Measurements from ENCODE around the gene SRMS.

The SRMS gene

GRCh38 chr20:63574829-63575743, 27.5 kb upstream of the SRMS start:
- no peak overlapping the region for H3K4me3 ChIP-seq (IDR thresholded peaks at IDR 0.05; ENCODE audit: insufficient read depth, low read depth, low read length)
- TF ChIP-seq CTCF (conservative IDR thresholded peaks at IDR 0.05; ENCODE audit: low read depth, low read length) = no peak
- peaks cover 58% of the 10 kb centered on the region for H3K27me3 ChIP-seq (ENCODE audit: insufficient read depth, low read depth)
- no peak overlapping the region for H3K9ac ChIP-seq
- H3K79me2 ChIP-seq (ENCODE audit: insufficient read depth, low read depth) = no peaks in the 10 kb centered on the region
- peak overlapping the region; percentile 93; the same call in 1 of the 2 replicates for H2AFZ ChIP-seq (ENCODE audit: low read depth)
- no peaks in the 10 kb centered on the region for H4K20me1 ChIP-seq (ENCODE audit: insufficient read depth)
- peaks cover 6% of the 10 kb centered on the region for H3K4me1 ChIP-seq (ENCODE audit: low read depth, poor library complexity, severe bottlenecking)
- no peaks in the 10 kb centered on the region for H3K36me3 ChIP-seq (ENCODE audit: insufficient read depth)
- peak overlapping the region; percentile 81; the same call in 1 of the 2 replicates for H3K4me2 ChIP-seq
- no peak overlapping the region for H3K27ac ChIP-seq

- Histone ChIP-seq H2AFZ (ENCODE audit: low read depth) (peak within 1 kb of the TSS; percentile 93), H3K4me1 (ENCODE audit: low read depth, poor library complexity, severe bottlenecking) (peaks cover 11% of the 10 kb centered on the region), H3K36me3 (ENCODE audit: insufficient read depth) (no peaks in the 10 kb centered on the region), H3K79me2 (ENCODE audit: insufficient read depth, low read depth) (no peaks in the 10 kb centered on the region), H4K20me1 (ENCODE audit: insufficient read depth) (no peaks in the 10 kb centered on the region), H3K4me2 (peak within 1 kb of the TSS; percentile 81), H3K27ac (no peak within 1 kb of the TSS), H3K27me3 (ENCODE audit: insufficient read depth, low read depth) (peaks cover 58% of the 10 kb centered on the region), H3K9ac (peak within 1 kb of the TSS; percentile 57; the same call in 1 of the 2 replicates), H3K4me3 (IDR thresholded peaks at IDR 0.05; ENCODE audit: insufficient read depth, low read depth, low read length) (no peak within 1 kb of the TSS)
- no peak for TF ChIP-seq CTCF (conservative IDR thresholded peaks at IDR 0.05; ENCODE audit: low read depth, low read length)
Observed at GRCh38 chr20:63574156-63574828, 26.7 kb upstream of the SRMS start, which contains the start of gene HELZ2. Gene HELZ2 (minus strand): TSS chr20:63574239. CDS start chr20:63572385, 1,854 bp downstream.

- H3K27ac ChIP-seq = no peak overlapping the region
- no peaks in the 10 kb centered on the region for H3K36me3 ChIP-seq (ENCODE audit: insufficient read depth)
- H3K4me1 ChIP-seq (ENCODE audit: low read depth, poor library complexity, severe bottlenecking) = peaks cover 17% of the 10 kb centered on the region
- no peaks in the 10 kb centered on the region for H4K20me1 ChIP-seq (ENCODE audit: insufficient read depth)
- H3K4me2 ChIP-seq = peak overlapping the region; percentile 67
- no peak for TF ChIP-seq CTCF (conservative IDR thresholded peaks at IDR 0.05; ENCODE audit: low read depth, low read length)
- H3K4me3 ChIP-seq (IDR thresholded peaks at IDR 0.05; ENCODE audit: insufficient read depth, low read depth, low read length) = no peak overlapping the region
- H3K79me2 ChIP-seq (ENCODE audit: insufficient read depth, low read depth) = no peaks in the 10 kb centered on the region
- H3K27me3 ChIP-seq (ENCODE audit: insufficient read depth, low read depth) = peaks cover 58% of the 10 kb centered on the region
- H3K9ac ChIP-seq = peak overlapping the region; percentile 57; the same call in 1 of the 2 replicates
- H2AFZ ChIP-seq (ENCODE audit: low read depth) = peak overlapping the region; percentile 25; the same call in 1 of the 2 replicates
Observed at GRCh38 chr20:63573647-63574131, 26.1 kb upstream of the SRMS start.

- no peak overlapping the region for H3K27ac ChIP-seq
- H3K36me3 ChIP-seq (ENCODE audit: insufficient read depth) = no peaks in the 10 kb centered on the region
- peak overlapping the region; percentile 57; the same call in 1 of the 2 replicates for H3K9ac ChIP-seq
- no peak overlapping the region for H3K4me3 ChIP-seq (IDR thresholded peaks at IDR 0.05; ENCODE audit: insufficient read depth, low read depth, low read length)
- H3K4me2 ChIP-seq = peak overlapping the region; percentile 67
- no peaks in the 10 kb centered on the region for H4K20me1 ChIP-seq (ENCODE audit: insufficient read depth)
- H3K27me3 ChIP-seq (ENCODE audit: insufficient read depth, low read depth) = peaks cover 51% of the 10 kb centered on the region
- H2AFZ ChIP-seq (ENCODE audit: low read depth) = no peak overlapping the region
- H3K79me2 ChIP-seq (ENCODE audit: insufficient read depth, low read depth) = no peaks in the 10 kb centered on the region
- peaks cover 24% of the 10 kb centered on the region for H3K4me1 ChIP-seq (ENCODE audit: low read depth, poor library complexity, severe bottlenecking)
- no peak for TF ChIP-seq CTCF (conservative IDR thresholded peaks at IDR 0.05; ENCODE audit: low read depth, low read length)
Observed at GRCh38 chr20:63572788-63573646, 25.5 kb upstream of the SRMS start.

All from KMS-11 (cell line).